ENCODE measurements around the gene DOCK3. TPM values are rescaled to one million over a fixed set of nuclear protein-coding genes. Genes with fewer than 3 reads are reported as not detected.

The DOCK3 gene
- total and polyA plus RNA-seq, 9 donors = 0.04 to 0.71 (median 0.27) TPM; not detected in 1

DNA sequence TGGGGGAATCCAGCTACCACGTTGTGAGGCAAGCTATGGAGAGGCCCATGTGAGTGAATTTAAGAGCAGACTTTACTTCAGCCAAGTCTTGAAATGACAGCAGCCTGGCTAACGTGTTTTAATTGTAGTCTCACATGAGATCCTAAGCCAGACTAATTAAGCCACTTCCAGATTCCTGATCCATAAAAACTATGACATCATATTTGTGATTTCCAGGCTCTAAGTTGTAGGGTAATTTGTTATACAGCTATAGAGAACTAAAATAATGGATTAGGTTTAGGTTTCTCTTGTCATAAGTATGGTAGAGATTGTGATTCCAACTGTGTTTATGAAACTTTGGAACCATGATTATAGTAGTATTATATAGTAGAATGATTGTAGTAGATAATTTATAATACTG, 329.5 kb downstream of the DOCK3 start:
- no peak for DNase-seq
- 37 to 48% (median 43%) methylated on average over 2 of the region's 2 CpGs for WGBS, 3 donors
- intact Hi-C loops (cut with DNase I) = no loop called here
- no peak overlapping the region for H3K27ac ChIP-seq
- no peak overlapping the region for H3K4me3 ChIP-seq
- TF ChIP-seq POLR2A (IDR thresholded peaks at IDR 0.05) (no peak), EP300 (IDR thresholded peaks at IDR 0.05) (no peak)
- TF ChIP-seq, protein P1, sequence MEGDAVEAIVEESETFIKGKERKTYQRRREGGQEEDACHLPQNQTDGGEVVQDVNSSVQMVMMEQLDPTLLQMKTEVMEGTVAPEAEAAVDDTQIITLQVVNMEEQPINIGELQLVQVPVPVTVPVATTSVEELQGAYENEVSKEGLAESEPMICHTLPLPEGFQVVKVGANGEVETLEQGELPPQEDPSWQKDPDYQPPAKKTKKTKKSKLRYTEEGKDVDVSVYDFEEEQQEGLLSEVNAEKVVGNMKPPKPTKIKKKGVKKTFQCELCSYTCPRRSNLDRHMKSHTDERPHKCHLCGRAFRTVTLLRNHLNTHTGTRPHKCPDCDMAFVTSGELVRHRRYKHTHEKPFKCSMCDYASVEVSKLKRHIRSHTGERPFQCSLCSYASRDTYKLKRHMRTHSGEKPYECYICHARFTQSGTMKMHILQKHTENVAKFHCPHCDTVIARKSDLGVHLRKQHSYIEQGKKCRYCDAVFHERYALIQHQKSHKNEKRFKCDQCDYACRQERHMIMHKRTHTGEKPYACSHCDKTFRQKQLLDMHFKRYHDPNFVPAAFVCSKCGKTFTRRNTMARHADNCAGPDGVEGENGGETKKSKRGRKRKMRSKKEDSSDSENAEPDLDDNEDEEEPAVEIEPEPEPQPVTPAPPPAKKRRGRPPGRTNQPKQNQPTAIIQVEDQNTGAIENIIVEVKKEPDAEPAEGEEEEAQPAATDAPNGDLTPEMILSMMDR (IDR thresholded peaks at IDR 0.05) = no peak
- no peaks in the 10 kb centered on the region for H3K27me3 ChIP-seq
- no peaks in the 10 kb centered on the region for H3K36me3 ChIP-seq
- no peaks in the 10 kb centered on the region for H3K4me1 ChIP-seq (ENCODE audit: insufficient read depth)
- no peaks in the 10 kb centered on the region for H3K9me3 ChIP-seq

DNA sequence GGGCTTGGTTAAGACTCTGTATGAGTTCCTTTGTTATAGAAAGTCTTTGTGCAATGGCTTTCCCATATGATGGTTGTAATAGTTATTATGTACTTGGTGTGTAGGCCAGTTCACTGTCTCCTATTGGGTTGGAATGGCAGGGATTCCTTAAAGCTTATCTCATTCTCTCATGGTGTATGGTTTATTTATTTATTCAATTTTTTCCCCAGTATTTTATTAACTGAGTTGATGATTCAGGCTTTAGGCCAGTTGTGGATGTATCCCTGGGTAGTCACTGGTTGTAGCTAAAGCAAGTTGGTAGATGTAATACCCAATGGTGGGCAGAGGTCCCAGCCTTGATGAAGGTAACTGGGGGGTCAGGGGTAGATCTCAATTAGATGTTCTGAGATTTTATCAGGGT, 349.4 kb downstream of the DOCK3 start:
- TF ChIP-seq, protein P1 (IDR thresholded peaks at IDR 0.05) = no peak
- no peak for TF ChIP-seq POLR2A (IDR thresholded peaks at IDR 0.05)
- no peak for TF ChIP-seq EP300 (IDR thresholded peaks at IDR 0.05)
- Histone ChIP-seq H3K4me1 (ENCODE audit: insufficient read depth) (no peaks in the 10 kb centered on the region), H3K9me3 (no peaks in the 10 kb centered on the region), H3K27me3 (no peaks in the 10 kb centered on the region), H3K36me3 (no peaks in the 10 kb centered on the region), H3K27ac (no peak overlapping the region), H3K4me3 (no peak overlapping the region)
- DNase-seq = no peak
- intact Hi-C loops (cut with DNase I) = no loop called here

DNA sequence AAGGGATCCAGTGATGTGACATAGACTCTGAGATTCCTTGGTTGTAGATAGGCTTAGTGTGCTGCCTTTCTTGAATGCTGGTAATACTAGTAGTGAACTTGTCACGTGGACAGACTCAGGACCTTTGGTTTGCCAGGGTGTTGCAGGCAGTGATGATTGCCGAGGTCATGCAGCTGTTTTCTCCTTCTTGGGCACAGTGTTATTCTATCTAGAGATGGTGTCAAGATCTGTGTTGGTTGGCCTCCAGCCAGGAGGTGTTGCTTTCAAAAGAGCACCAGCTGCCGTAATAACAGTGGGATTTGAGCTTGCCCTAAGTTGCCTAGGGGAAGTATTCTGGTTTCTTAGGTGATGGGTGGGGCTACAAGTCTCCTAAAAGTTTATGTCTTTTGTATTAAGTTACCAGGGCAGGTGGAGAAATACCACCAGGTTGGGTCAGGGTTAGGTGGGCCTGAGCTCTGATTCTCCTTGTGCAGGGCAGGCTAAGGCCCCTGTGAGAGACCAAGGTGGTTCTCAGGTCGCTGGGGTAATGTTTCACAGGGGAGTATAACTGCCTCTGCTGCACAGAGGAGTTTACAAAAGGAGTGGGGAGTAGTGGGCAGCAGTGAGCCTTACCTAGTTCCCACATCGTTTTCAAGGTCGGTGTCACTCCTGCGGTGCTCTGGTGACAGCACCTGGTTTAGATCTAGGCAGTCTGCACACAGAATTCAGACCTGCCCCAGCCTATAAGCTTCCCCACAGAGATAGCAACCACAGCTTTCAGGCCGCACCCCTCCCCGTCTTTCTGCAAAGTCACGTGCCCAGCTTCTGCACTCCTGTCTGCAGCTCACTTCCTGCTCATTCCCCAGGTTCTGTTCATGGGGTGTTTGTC, 350.3 kb downstream of the DOCK3 start:
- peak in 1 of 5 donors; percentile 15 for DNase-seq
- no peaks in the 10 kb centered on the region for H3K9me3 ChIP-seq
- intact Hi-C loops (cut with DNase I) = no loop called here

DNA sequence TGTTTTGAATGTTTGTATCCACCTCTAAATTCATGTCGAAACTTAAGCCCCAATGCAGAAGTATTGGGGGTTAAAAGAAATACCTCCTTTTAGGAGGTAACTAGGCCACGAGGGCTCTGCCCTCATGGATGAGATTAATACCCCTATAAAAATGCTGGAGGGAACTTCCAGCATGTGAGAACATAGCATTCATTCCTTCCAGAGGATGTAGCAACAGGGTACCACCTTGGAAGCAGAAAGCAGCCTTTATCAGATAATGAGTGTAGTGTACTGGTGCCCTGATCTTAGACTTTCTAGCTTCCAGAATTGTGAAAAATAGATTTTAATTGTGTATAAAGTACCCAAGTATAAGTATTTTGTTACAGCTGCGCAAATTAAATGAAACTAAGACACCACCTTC, 356.9 kb downstream of the DOCK3 start:
- no peaks in the 10 kb centered on the region for H3K36me3 ChIP-seq
- H3K27me3 ChIP-seq = no peaks in the 10 kb centered on the region
- 56 to 61% (median 60%) methylated on average over 3 of the region's 3 CpGs for WGBS, 3 donors
- no peaks in the 10 kb centered on the region for H3K4me1 ChIP-seq (ENCODE audit: insufficient read depth)
- intact Hi-C loops (cut with DNase I) = no loop called here
- no peaks in the 10 kb centered on the region for H3K9me3 ChIP-seq
- no peak for DNase-seq
- H3K4me3 ChIP-seq = no peak overlapping the region
- no peak overlapping the region for H3K27ac ChIP-seq
- TF ChIP-seq EP300 (IDR thresholded peaks at IDR 0.05) (no peak), POLR2A (IDR thresholded peaks at IDR 0.05) (no peak)
- TF ChIP-seq, protein P1 (IDR thresholded peaks at IDR 0.05) = no peak

More for the DNA sequence above, 350.3 kb downstream of the DOCK3 start:
- Histone ChIP-seq H3K4me3 (no peak overlapping the region), H3K27ac (no peak overlapping the region), H3K4me1 (ENCODE audit: insufficient read depth) (no peaks in the 10 kb centered on the region), H3K36me3 (no peaks in the 10 kb centered on the region), H3K27me3 (no peaks in the 10 kb centered on the region)
- WGBS, 3 donors = 32 to 42% (median 41%) methylated on average over 10 of the region's 10 CpGs
- TF ChIP-seq POLR2A (IDR thresholded peaks at IDR 0.05) (no peak), EP300 (IDR thresholded peaks at IDR 0.05) (no peak)
- TF ChIP-seq, protein P1 (IDR thresholded peaks at IDR 0.05) = no peak

Measured in ovary (tissue), 9 donors.